H9 (cell line): ENCODE results near the gene FILIP1. TPM values are rescaled to one million over a fixed set of nuclear protein-coding genes. Genes with fewer than 3 reads are reported as not detected.

Experiments used
- DNase-seq: peaks from one replicate; pipeline ENCODE4 v3.0.0-alpha.2; 2017
- H2AFZ ChIP-seq: one replicate; pipeline ENCODE4 v1.6.1; 2013; ENCODE audit warnings: mild to moderate bottlenecking, low read length, control low read depth, moderate library complexity
- H2AK5ac ChIP-seq: 2 replicates; pipeline ENCODE4 v1.6.1; 2013; ENCODE audit warnings: low read length, control low read depth, mixed read lengths; ENCODE audit not compliant: insufficient read length
- H2BK120ac ChIP-seq: one replicate; pipeline ENCODE4 v1.6.1; 2013; ENCODE audit warnings: low read depth, mild to moderate bottlenecking, low read length, control low read depth, inconsistent platforms; ENCODE audit not compliant: poor library complexity, severe bottlenecking
- H2BK12ac ChIP-seq: 2 replicates; pipeline ENCODE4 v1.6.1; 2013; ENCODE audit warnings: low read length, control low read depth, mixed read lengths, low read depth; ENCODE audit not compliant: insufficient read length
- H2BK15ac ChIP-seq: 2 replicates; pipeline ENCODE4 v1.6.1; 2013; ENCODE audit warnings: low read depth, low read length, control low read depth
- H2BK20ac ChIP-seq: one replicate; pipeline ENCODE4 v1.6.1; 2013; ENCODE audit warnings: low read depth, mild to moderate bottlenecking, low read length, control low read depth, inconsistent platforms; ENCODE audit not compliant: poor library complexity, severe bottlenecking
- H2BK5ac ChIP-seq: 2 replicates; pipeline ENCODE4 v1.6.1; 2013; ENCODE audit warnings: low read length, control low read depth, mixed read lengths; ENCODE audit not compliant: insufficient read length
- H3K14ac ChIP-seq: 2 replicates; pipeline ENCODE4 v1.6.1; 2013; ENCODE audit warnings: low read length, control low read depth; ENCODE audit not compliant: insufficient read depth
- H3K18ac ChIP-seq: 2 replicates; pipeline ENCODE4 v1.6.1; 2013; ENCODE audit warnings: low read depth, mild to moderate bottlenecking, mixed read lengths, low read length, control low read depth; ENCODE audit not compliant: insufficient read length
- H3K23ac ChIP-seq: 2 replicates; pipeline ENCODE4 v1.6.1; 2013; ENCODE audit warnings: low read length, control low read depth, mixed read lengths, low read depth; ENCODE audit not compliant: insufficient read length
- H3K23me2 ChIP-seq: 2 replicates; pipeline ENCODE4 v1.6.1; 2013; ENCODE audit warnings: low read depth, mild to moderate bottlenecking, mixed read lengths, low read length, control low read depth; ENCODE audit not compliant: insufficient read length, poor library complexity, severe bottlenecking
- H3K27ac ChIP-seq: 2 replicates; pipeline ENCODE4 v1.5.1; 2013; ENCODE audit warnings: low read length, control low read depth, mixed read lengths, low read depth; ENCODE audit not compliant: insufficient read length
- H3K27me3 ChIP-seq: 2 replicates; pipeline ENCODE4 v1.6.1; 2013; ENCODE audit warnings: low read length, control low read depth, inconsistent platforms; ENCODE audit not compliant: insufficient read depth
- H3K4ac ChIP-seq: 2 replicates; pipeline ENCODE4 v1.6.1; 2013; ENCODE audit warnings: low read depth, mild to moderate bottlenecking, control low read depth, inconsistent platforms, low read length, moderate library complexity
- H3K4me1 ChIP-seq: 2 replicates; pipeline ENCODE4 v1.6.1; 2013; ENCODE audit warnings: low read length, control low read depth, inconsistent platforms; ENCODE audit not compliant: insufficient read depth
- H3K4me2 ChIP-seq: 2 replicates; pipeline ENCODE4 v1.6.1; 2013; ENCODE audit warnings: low read length, control low read depth, mixed read lengths; ENCODE audit not compliant: insufficient read length, insufficient read depth
- H3K56ac ChIP-seq: 2 replicates; pipeline ENCODE4 v1.6.1; 2013; ENCODE audit warnings: low read depth, mild to moderate bottlenecking, mixed read lengths, low read length, control low read depth; ENCODE audit not compliant: insufficient read length
- H3K79me1 ChIP-seq: 2 replicates; pipeline ENCODE4 v1.6.1; 2013; ENCODE audit warnings: low read depth, mild to moderate bottlenecking, moderate library complexity, low read length, control low read depth, inconsistent platforms; ENCODE audit not compliant: insufficient read depth, poor library complexity, severe bottlenecking
- H3K79me2 ChIP-seq: 2 replicates; pipeline ENCODE4 v1.6.1; 2013; ENCODE audit warnings: low read length, control low read depth, inconsistent platforms; ENCODE audit not compliant: insufficient read depth
- H3K9ac ChIP-seq: 2 replicates; pipeline ENCODE4 v1.6.1; 2013; ENCODE audit warnings: low read length, control low read depth, mixed read lengths; ENCODE audit not compliant: insufficient read length; ENCODE audit errors: extremely low read depth
- H3K9me3 ChIP-seq: one replicate; pipeline ENCODE4 v1.6.1; 2013; ENCODE audit warnings: low read depth, low read length, inconsistent platforms; ENCODE audit not compliant: control insufficient read depth
- H3T11ph ChIP-seq: one replicate; pipeline ENCODE4 v1.6.1; 2013; ENCODE audit warnings: mild to moderate bottlenecking, low read length, control low read depth, inconsistent platforms
- H4K20me1 ChIP-seq: one replicate; pipeline ENCODE4 v1.6.1; 2013; ENCODE audit not compliant: control insufficient read depth, insufficient read length, insufficient read depth
- H4K5ac ChIP-seq: 2 replicates; pipeline ENCODE4 v1.6.1; 2013; ENCODE audit warnings: low read depth, mild to moderate bottlenecking, mixed read lengths, low read length, control low read depth; ENCODE audit not compliant: insufficient read length
- H4K8ac ChIP-seq: replicated peaks from 2 replicates; pipeline ENCODE4 v1.6.1; 2013; ENCODE audit warnings: low read length, control low read depth, mixed read lengths, low read depth; ENCODE audit not compliant: insufficient read length
- H4K91ac ChIP-seq: 2 replicates; pipeline ENCODE4 v1.6.1; 2013; ENCODE audit warnings: low read depth, mild to moderate bottlenecking, moderate library complexity, mixed read lengths, low read length, control low read depth; ENCODE audit not compliant: insufficient read length
- H3K27ac Mint-ChIP-seq, 3 experiments: 2 replicates in 2 of 3; 3 replicates in 1 of 3; pipeline ENCODE4 v1.8.0; 2020 to 2021; ENCODE audit warnings: mixed read lengths in 3 of 3, mild to moderate bottlenecking in 1 of 3, moderate library complexity in 1 of 3
- H3K27me3 Mint-ChIP-seq: 2 replicates; pipeline ENCODE4 v1.8.0; 2021; ENCODE audit warnings: low read depth, mild to moderate bottlenecking, moderate library complexity, mixed read lengths
- H3K36me3 Mint-ChIP-seq, 3 experiments: 2 replicates in 2 of 3; 3 replicates in 1 of 3; pipeline ENCODE4 v1.8.0; 2020 to 2021; ENCODE audit warnings: low read depth in 3 of 3, mixed read lengths in 3 of 3; ENCODE audit not compliant: insufficient read depth in 1 of 3
- H3K4me1 Mint-ChIP-seq, 2 experiments: 2 replicates each; pipeline ENCODE4 v1.8.0; 2020; ENCODE audit warnings: mixed read lengths in 2 of 2
- H3K4me3 Mint-ChIP-seq, 2 experiments: 2 replicates in 1 of 2; 3 replicates in 1 of 2; pipeline ENCODE4 v1.8.0; 2020 to 2021; ENCODE audit warnings: mild to moderate bottlenecking in 2 of 2, mixed read lengths in 2 of 2, moderate library complexity in 1 of 2
- H3K9me3 Mint-ChIP-seq, 2 experiments: 2 replicates in 1 of 2; 3 replicates in 1 of 2; pipeline ENCODE4 v1.8.0; 2020; ENCODE audit warnings: mild to moderate bottlenecking in 2 of 2, mixed read lengths in 2 of 2, moderate library complexity in 1 of 2
- WGBS: extraction: QIAGEN DNeasy Blood & Tissue Kit; methylation state at CpG from one replicate; pipeline ENCODE4 v1.1.7; 2013; ENCODE audit warnings: missing lambda C conversion rate, low lambda C conversion rate, mixed read lengths; ENCODE audit not compliant: insufficient read length; ENCODE audit errors: extremely low coverage; 5-methylcytosine and 5-hydroxymethylcytosine counted together
- total RNA-seq: library from RNA; stranded (reverse); gene quantifications from 2 replicates; pipeline ENCODE4 v1.2.1, GENCODE V29; 2021
- TF ChIP-seq, protein P1 (sequence below): fragments of 200-600 bp; sonication (generic); conservative IDR thresholded peaks from 3 replicates; pipeline ENCODE4 v1.8.0; 2021; ENCODE audit warnings: antibody characterized with exemption, mild to moderate bottlenecking

FILIP1 gene
- total RNA-seq, 1 experiment from 2014 or later, result 10.5 TPM

GRCh38 chr6:75419416-75419815, 74.2 kb downstream of the FILIP1 start:
- Mint-ChIP-seq H3K4me3 (no peak overlapping the region), H3K36me3 (no peaks in the 10 kb centered on the region), H3K9me3 (no peaks in the 10 kb centered on the region), H3K4me1 (peaks cover 5 to 6% of the 10 kb centered on the region in 2 experiments), H3K27ac (no peak overlapping the region), H3K27me3 (no peaks in the 10 kb centered on the region; the same call in 1 of the 2 replicates)
- no peak overlapping the region for H3K4ac ChIP-seq
- no peak overlapping the region for H2BK120ac ChIP-seq
- H3K27ac ChIP-seq, result no peak overlapping the region
- no peak overlapping the region for H2AK5ac ChIP-seq
- no peak overlapping the region for H2BK20ac ChIP-seq
- H3K23ac ChIP-seq, result no peak overlapping the region
- no peak overlapping the region for H4K91ac ChIP-seq
- no peak overlapping the region for H2BK15ac ChIP-seq
- TF ChIP-seq, protein P1, sequence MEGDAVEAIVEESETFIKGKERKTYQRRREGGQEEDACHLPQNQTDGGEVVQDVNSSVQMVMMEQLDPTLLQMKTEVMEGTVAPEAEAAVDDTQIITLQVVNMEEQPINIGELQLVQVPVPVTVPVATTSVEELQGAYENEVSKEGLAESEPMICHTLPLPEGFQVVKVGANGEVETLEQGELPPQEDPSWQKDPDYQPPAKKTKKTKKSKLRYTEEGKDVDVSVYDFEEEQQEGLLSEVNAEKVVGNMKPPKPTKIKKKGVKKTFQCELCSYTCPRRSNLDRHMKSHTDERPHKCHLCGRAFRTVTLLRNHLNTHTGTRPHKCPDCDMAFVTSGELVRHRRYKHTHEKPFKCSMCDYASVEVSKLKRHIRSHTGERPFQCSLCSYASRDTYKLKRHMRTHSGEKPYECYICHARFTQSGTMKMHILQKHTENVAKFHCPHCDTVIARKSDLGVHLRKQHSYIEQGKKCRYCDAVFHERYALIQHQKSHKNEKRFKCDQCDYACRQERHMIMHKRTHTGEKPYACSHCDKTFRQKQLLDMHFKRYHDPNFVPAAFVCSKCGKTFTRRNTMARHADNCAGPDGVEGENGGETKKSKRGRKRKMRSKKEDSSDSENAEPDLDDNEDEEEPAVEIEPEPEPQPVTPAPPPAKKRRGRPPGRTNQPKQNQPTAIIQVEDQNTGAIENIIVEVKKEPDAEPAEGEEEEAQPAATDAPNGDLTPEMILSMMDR, result no peak
- H3K4me2 ChIP-seq, result no peak overlapping the region
- no peaks in the 10 kb centered on the region for H3K27me3 ChIP-seq
- no peaks in the 10 kb centered on the region for H3K9me3 ChIP-seq
- no peaks in the 10 kb centered on the region for H3K79me2 ChIP-seq
- H4K5ac ChIP-seq, result no peak overlapping the region
- no peak overlapping the region for H3K9ac ChIP-seq
- H4K20me1 ChIP-seq, result no peaks in the 10 kb centered on the region
- no peak overlapping the region for H4K8ac ChIP-seq
- H2BK12ac ChIP-seq, result no peak overlapping the region
- no CpG with 5 or more reads among the region's 3 CpGs for WGBS
- H3K4me1 ChIP-seq, result no peaks in the 10 kb centered on the region
- no peaks in the 10 kb centered on the region for H3K23me2 ChIP-seq
- H3K18ac ChIP-seq, result no peak overlapping the region
- DNase-seq, result no peak
- no peak overlapping the region for H2AFZ ChIP-seq
- no peak overlapping the region for H3K56ac ChIP-seq
- H2BK5ac ChIP-seq, result no peak overlapping the region
- H3T11ph ChIP-seq, result no peak overlapping the region
- H3K14ac ChIP-seq, result no peak overlapping the region
- no peaks in the 10 kb centered on the region for H3K79me1 ChIP-seq
